ENCODE data around the gene NAALADL2. TPM values are rescaled to one million over a fixed set of nuclear protein-coding genes. Genes with fewer than 3 reads are reported as not detected.

The NAALADL2 gene
- total RNA-seq, 1 donor from 2014 or later = 12.5 TPM

DNA sequence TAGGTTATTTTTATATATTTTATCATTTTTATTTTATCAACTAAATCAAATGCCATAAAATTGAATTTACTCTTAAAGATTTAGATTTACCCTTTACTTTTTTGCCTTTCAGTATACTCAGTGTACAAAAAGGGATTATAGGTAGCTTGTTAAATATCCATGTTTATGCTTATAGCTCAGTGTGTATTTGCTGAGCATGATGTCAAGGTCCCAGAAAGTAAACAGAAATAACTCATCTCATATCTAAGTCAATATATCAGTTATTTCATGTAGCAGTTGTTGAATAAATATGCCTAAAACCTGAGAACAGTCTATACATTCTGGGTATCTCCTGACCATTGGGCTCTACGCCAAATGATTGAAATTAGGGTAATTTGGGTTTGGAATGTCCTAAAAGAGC is 693.8 kb downstream of the NAALADL2 start:
- no peak overlapping the region for H3K4me3 ChIP-seq
- no peak overlapping the region for H3K27ac ChIP-seq
- no peak for DNase-seq (ENCODE audit: extremely low spot score in 2 of 2)
- no peaks in the 10 kb centered on the region for H3K9me3 ChIP-seq
- H3K4me1 ChIP-seq = no peaks in the 10 kb centered on the region
- H3K36me3 ChIP-seq = no peaks in the 10 kb centered on the region
- TF ChIP-seq POLR2AphosphoS5 (IDR thresholded peaks at IDR 0.05; ENCODE audit: insufficient read depth in 1 of 2, low read depth in 1 of 2) (no peak), POLR2A (IDR thresholded peaks at IDR 0.05) (no peak)
- TF ChIP-seq, protein P1, sequence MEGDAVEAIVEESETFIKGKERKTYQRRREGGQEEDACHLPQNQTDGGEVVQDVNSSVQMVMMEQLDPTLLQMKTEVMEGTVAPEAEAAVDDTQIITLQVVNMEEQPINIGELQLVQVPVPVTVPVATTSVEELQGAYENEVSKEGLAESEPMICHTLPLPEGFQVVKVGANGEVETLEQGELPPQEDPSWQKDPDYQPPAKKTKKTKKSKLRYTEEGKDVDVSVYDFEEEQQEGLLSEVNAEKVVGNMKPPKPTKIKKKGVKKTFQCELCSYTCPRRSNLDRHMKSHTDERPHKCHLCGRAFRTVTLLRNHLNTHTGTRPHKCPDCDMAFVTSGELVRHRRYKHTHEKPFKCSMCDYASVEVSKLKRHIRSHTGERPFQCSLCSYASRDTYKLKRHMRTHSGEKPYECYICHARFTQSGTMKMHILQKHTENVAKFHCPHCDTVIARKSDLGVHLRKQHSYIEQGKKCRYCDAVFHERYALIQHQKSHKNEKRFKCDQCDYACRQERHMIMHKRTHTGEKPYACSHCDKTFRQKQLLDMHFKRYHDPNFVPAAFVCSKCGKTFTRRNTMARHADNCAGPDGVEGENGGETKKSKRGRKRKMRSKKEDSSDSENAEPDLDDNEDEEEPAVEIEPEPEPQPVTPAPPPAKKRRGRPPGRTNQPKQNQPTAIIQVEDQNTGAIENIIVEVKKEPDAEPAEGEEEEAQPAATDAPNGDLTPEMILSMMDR (IDR thresholded peaks at IDR 0.05) = no peak
- intact Hi-C loops (cut with DNase I) = no loop called here
- no peaks in the 10 kb centered on the region for H3K27me3 ChIP-seq

DNA sequence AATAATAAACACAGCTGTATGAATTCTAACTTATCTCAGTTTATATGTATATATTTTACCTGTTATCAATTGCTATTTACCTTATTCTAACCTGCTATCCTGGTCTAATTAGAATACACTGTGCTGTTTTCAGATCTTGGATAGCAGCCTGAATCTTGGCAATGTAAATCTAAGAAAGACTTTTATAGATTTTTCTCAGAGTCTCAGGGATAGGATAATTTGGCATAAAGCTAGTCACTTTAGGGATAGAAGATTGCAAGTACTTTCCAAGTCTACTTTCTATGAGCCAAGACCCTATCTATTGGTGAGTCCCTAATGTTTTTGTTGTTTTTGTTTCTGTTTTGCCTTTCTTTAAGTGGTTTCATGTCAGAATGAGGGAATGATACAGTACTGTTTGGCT is 695.7 kb downstream of the NAALADL2 start:
- no peak for DNase-seq (ENCODE audit: extremely low spot score in 2 of 2)
- no peaks in the 10 kb centered on the region for H3K27me3 ChIP-seq
- intact Hi-C loops (cut with DNase I) = no loop called here
- no peak overlapping the region for H3K27ac ChIP-seq
- no peaks in the 10 kb centered on the region for H3K36me3 ChIP-seq
- no peaks in the 10 kb centered on the region for H3K9me3 ChIP-seq
- TF ChIP-seq, protein P1 (IDR thresholded peaks at IDR 0.05) = no peak
- TF ChIP-seq POLR2AphosphoS5 (IDR thresholded peaks at IDR 0.05; ENCODE audit: insufficient read depth in 1 of 2, low read depth in 1 of 2) = no peak
- TF ChIP-seq POLR2A (IDR thresholded peaks at IDR 0.05) = no peak
- no peak overlapping the region for H3K4me3 ChIP-seq
- H3K4me1 ChIP-seq = no peaks in the 10 kb centered on the region

DNA sequence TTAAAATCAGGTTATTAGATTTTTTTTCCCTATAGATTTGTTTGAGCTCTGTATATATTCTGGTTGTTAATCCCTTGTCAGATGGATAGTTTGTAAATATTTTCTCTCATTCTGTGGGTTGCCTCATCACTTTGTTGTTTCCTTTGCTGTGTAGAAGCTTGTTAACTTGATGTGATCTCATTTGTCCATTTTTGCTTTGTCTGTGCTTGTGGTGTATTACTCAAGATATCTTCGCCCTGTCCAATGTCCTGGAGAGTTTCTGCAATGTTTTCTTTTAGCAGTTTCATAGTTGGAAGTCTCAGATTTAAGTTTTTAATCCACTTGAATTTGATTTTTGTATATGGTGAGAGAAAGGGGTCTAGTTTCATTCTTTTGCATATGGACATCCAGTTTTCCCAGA is 699.1 kb downstream of the NAALADL2 start:
- no peak overlapping the region for H3K27ac ChIP-seq
- no peak for DNase-seq (ENCODE audit: extremely low spot score in 2 of 2)
- no peaks in the 10 kb centered on the region for H3K4me1 ChIP-seq
- no peaks in the 10 kb centered on the region for H3K9me3 ChIP-seq
- no peaks in the 10 kb centered on the region for H3K36me3 ChIP-seq
- H3K4me3 ChIP-seq = no peak overlapping the region
- intact Hi-C loops (cut with DNase I) = no loop called here
- no peaks in the 10 kb centered on the region for H3K27me3 ChIP-seq
- TF ChIP-seq, protein P1 (IDR thresholded peaks at IDR 0.05) = no peak
- no peak for TF ChIP-seq POLR2A (IDR thresholded peaks at IDR 0.05)
- no peak for TF ChIP-seq POLR2AphosphoS5 (IDR thresholded peaks at IDR 0.05; ENCODE audit: insufficient read depth in 1 of 2, low read depth in 1 of 2)

DNA sequence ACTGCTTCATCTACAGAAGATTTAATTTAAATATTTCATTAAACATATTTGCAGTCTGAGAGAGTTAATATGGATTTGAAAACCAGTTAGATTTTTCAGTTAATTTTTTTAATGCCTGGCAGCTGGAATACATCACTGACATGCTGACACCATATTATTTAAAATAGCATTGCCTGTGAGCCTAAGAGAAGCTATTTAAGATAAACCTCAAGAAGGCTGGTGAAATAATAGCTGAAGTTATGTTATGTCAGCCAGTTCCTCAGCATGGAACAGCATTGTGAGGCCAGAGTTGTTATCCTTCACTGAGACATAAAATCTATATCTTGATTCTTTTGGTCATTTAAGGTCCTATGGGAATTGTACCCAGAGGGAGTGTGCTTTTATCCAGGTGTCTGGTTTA is 705.2 kb downstream of the NAALADL2 start:
- no peak overlapping the region for H3K27ac ChIP-seq

DNA sequence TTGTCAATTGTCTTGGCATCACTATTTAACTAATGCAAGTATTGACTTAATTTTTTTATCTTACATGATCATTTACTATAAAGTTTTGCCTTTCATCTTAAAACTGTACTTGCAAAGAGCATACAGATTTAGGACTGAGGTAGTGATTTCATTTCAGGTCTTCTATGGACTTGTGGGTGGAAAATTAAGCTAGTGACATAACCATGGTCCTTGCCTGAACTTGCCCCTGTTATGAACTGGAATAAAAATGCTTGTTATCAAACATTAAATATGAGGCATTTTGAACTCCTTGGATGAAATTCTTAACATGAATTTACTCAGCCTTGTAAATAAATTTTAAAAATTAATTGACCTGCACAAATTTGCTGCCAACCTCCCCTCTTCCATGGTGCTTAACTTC is 712.0 kb downstream of the NAALADL2 start:
- Histone ChIP-seq H3K4me1 (no peaks in the 10 kb centered on the region), H3K27me3 (no peaks in the 10 kb centered on the region), H3K4me3 (no peak overlapping the region), H3K9me3 (no peaks in the 10 kb centered on the region), H3K27ac (no peak overlapping the region), H3K36me3 (no peaks in the 10 kb centered on the region)
- TF ChIP-seq POLR2A (IDR thresholded peaks at IDR 0.05) = no peak
- TF ChIP-seq, protein P1 (IDR thresholded peaks at IDR 0.05) = no peak
- TF ChIP-seq POLR2AphosphoS5 (IDR thresholded peaks at IDR 0.05; ENCODE audit: insufficient read depth in 1 of 2, low read depth in 1 of 2) = no peak
- DNase-seq (ENCODE audit: extremely low spot score in 2 of 2) = no peak
- intact Hi-C loops (cut with DNase I) = no loop called here

More for the DNA sequence above, 705.2 kb downstream of the NAALADL2 start:
- DNase-seq (ENCODE audit: extremely low spot score in 2 of 2) = no peak
- Histone ChIP-seq H3K4me3 (no peak overlapping the region), H3K27me3 (no peaks in the 10 kb centered on the region), H3K9me3 (no peaks in the 10 kb centered on the region), H3K4me1 (no peaks in the 10 kb centered on the region), H3K36me3 (no peaks in the 10 kb centered on the region)
- intact Hi-C loops (cut with DNase I) = no loop called here
- TF ChIP-seq POLR2A (IDR thresholded peaks at IDR 0.05) (no peak), POLR2AphosphoS5 (IDR thresholded peaks at IDR 0.05; ENCODE audit: insufficient read depth in 1 of 2, low read depth in 1 of 2) (no peak)
- TF ChIP-seq, protein P1 (IDR thresholded peaks at IDR 0.05) = no peak

All from vagina (tissue), 2 donors.